ENCODE measurements around the gene CDIPT. TPM values are rescaled to one million over a fixed set of nuclear protein-coding genes. Genes with fewer than 3 reads are reported as not detected.
A peak's percentile ranks its signal among the peaks of the same experiment; 100 is the strongest.

Gene CDIPT
- total RNA-seq, 4 donors from 2014 or later, result 79.3 to 122 (median 99.3) TPM

DNA sequence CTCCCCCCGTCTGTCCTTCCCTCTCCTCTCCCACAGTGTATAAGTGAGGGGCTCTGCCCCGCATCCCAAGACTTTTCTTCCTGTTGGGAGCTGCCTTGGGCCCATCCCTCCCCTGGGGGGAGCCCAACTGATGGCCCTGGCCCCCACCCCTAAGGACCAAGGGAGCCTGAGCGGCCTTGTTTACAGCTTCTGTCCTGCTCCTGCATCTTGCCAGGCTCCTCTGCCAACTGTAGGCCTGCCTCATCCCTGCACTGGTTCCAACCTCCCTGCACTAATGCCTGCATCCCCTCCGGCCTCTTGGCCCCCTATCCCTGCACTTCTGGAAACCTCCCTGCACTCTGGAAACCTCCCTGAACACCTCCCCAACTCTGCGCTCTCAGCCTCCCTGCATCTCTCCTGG is 48.4 kb downstream of the CDIPT start:
- TF ChIP-seq POLR2A (IDR thresholded peaks at IDR 0.05) (no peak), CTCF (IDR thresholded peaks at IDR 0.05) (no peak)
- Histone ChIP-seq H3K27ac (peak overlapping the region in 1 of 3 donors; percentile 98), H3K4me1 (peaks cover 32 to 59% of the 10 kb centered on the region in 2 donors), H3K36me3 (peaks cover 3 to 9% of the 10 kb centered on the region in 2 donors), H3K27me3 (no peaks in the 10 kb centered on the region), H3K9me3 (no peaks in the 10 kb centered on the region), H3K4me3 (replicated peaks in 1 of 3) (no peak overlapping the region)
- intact Hi-C loops (cut with DNase I), result loop anchor here (10.0 kb wide), 1 partner anchor 110 kb away; the partner anchor contains the start of gene KCTD13
- WGBS, 2 donors, result 83 to 93% methylated on average over 5 of the region's 5 CpGs
- DNase-seq, result no peak

GRCh38 chr16:29813644-29814562 is 49.1 kb downstream of the CDIPT start:
- WGBS, 2 donors, result 83% methylated on average over 19 to 24 of the region's 24 CpGs
- Histone ChIP-seq H3K4me1 (peaks cover 32 to 59% of the 10 kb centered on the region in 2 donors), H3K9me3 (no peaks in the 10 kb centered on the region), H3K4me3 (replicated peaks in 1 of 3) (no peak overlapping the region), H3K36me3 (peaks cover 7 to 10% of the 10 kb centered on the region in 2 donors), H3K27ac (no peak overlapping the region), H3K27me3 (no peaks in the 10 kb centered on the region)
- no peak for TF ChIP-seq POLR2A (IDR thresholded peaks at IDR 0.05)
- TF ChIP-seq CTCF (IDR thresholded peaks at IDR 0.05), result no peak
- intact Hi-C loops (cut with DNase I), result loop anchor here (10.0 kb wide), 1 partner anchor 111 kb away; the partner anchor contains the start of gene KCTD13
- no peak for DNase-seq

GRCh38 chr16:29812754-29813643 is 50.0 kb downstream of the CDIPT start:
- DNase-seq, result no peak
- Histone ChIP-seq H3K27me3 (no peaks in the 10 kb centered on the region), H3K4me3 (replicated peaks in 1 of 3) (peak overlapping the region in 1 of 3 donors; percentile 51), H3K36me3 (peaks cover 11 to 15% of the 10 kb centered on the region in 2 donors), H3K27ac (peak overlapping the region in 1 of 3 donors; percentile 95), H3K4me1 (peaks cover 41 to 63% of the 10 kb centered on the region in 2 donors), H3K9me3 (no peaks in the 10 kb centered on the region)
- intact Hi-C loops (cut with DNase I), result loop anchor here (10.0 kb wide), 1 partner anchor 112 kb away; the partner anchor contains the start of gene KCTD13
- TF ChIP-seq POLR2A (IDR thresholded peaks at IDR 0.05) (no peak), CTCF (IDR thresholded peaks at IDR 0.05) (no peak)
- WGBS, 2 donors, result 78 to 85% methylated on average over 8 of the region's 9 CpGs

DNA sequence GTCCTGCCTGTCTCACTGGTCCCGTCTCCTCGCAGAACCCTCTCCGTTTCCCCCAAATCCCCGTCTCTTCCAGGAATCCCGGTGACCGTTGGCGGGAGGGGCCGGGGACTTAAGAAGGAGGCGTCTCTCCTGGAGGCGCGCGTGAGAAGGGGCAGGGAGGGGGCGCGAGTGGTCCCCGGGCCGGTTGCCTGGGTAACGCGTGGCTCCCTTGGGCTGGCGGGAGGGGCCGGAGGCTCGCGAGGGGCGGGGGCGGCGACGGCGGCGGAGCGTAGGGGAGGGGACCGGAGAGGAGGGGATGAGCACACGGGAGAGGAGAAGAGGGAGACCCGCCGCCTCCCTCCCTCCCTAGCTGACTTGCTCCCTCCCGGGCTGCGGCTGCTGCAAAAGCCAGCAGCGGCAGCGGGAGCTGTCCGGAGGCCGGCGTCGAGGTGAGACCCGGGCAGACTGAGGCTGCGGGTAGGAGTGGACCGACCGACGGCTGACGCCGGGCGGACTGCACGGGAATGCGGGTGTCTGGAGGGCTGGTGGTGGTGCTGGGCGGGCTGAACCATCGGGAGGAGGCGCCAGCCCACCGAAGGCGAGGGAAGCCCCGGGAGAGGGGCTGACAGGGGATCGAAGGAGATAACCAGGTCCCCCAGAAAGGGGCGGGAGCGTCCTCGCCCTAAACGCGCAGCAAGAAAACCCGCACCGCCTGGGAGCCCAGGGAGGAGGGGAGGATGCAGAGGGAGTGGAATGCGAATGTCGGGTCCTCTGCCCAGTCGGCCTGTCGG is 50.9 kb downstream of the CDIPT start, which contains the start of gene PRRT2:
TSS of gene PRRT2 (plus strand) at position 298 of the 770 bp plus-strand sequence. CDS start 862 bp downstream, outside the sequence.
- TF ChIP-seq CTCF (IDR thresholded peaks at IDR 0.05) (no peak), POLR2A (IDR thresholded peaks at IDR 0.05) (no peak)
- H3K4me1 ChIP-seq, result peaks cover 39 to 60% of the 10 kb centered on the region in 2 donors
- peak; percentile 45 to 50 for DNase-seq
- H3K27me3 ChIP-seq, result no peaks in the 10 kb centered on the region
- H3K27ac ChIP-seq, result peak within 1 kb of the TSS; percentile 70 to 95 (median 86)
- intact Hi-C loops (cut with DNase I), result loop anchor here (10.0 kb wide), 1 partner anchor 113 kb away; the partner anchor contains the start of gene KCTD13
- no peaks in the 10 kb centered on the region for H3K9me3 ChIP-seq
- 8% methylated on average over 40 to 42 of the region's 69 CpGs for WGBS, 2 donors
- H3K4me3 ChIP-seq (replicated peaks in 1 of 3), result peak within 1 kb of the TSS; percentile 14 to 51 (median 34)
- peaks cover 11 to 15% of the 10 kb centered on the region in 2 donors for H3K36me3 ChIP-seq
